ENCODE results near the gene LRRC2. TPM values are rescaled to one million over a fixed set of nuclear protein-coding genes. Genes with fewer than 3 reads are reported as not detected.
"Not testable (repeated sequence)": the region's sequence is repeated elsewhere in the genome, so short reads cannot be mapped to it uniquely, and the experiment has no call there.

Gene LRRC2
- total RNA-seq, 8 experiments from 2014 or later: 0.05 to 3.7 (median 0.60) TPM

DNA sequence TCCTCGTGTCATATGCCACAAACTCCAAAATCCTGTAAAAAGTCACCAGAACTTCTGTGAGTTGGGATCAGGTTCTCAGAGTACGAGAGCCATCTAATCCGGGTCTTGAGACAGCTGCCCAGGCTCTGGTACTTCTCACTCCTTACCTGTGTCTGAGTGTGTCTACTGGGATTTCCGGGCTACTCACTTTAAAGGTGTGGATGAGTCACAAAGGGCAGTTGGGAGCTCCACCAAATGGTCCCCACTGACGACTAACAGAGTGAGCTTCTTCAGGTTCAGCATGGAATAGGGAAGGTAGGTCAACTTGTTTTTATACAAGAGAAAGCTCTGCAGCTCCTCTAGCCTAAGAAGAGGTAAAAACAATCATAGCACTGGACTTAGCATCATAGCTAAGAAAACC lies 38.9 kb downstream of the LRRC2 start:
- 40 to 96% (median 79%) methylated on average over 1 to 5 of the region's 5 CpGs; no CpG with 5 or more reads in 2 of the 10 experiments for WGBS, 10 experiments
- in situ Hi-C loops (cut with MboI; ENCODE audit: low pct_unique_long_range_greater_than_20kb in 2 of 9, low sequenced_read_pairs in 9 of 9, unreplicated experiment in 9 of 9): no loop called here
- Histone ChIP-seq H3K4me3 (no peak overlapping the region), H3K27ac (no peak overlapping the region), H3K4me1 (replicated peaks in 1 of 2) (no peaks in the 10 kb centered on the region)
- ATAC-seq (replicated peaks in 6 of 8): no peak

DNA sequence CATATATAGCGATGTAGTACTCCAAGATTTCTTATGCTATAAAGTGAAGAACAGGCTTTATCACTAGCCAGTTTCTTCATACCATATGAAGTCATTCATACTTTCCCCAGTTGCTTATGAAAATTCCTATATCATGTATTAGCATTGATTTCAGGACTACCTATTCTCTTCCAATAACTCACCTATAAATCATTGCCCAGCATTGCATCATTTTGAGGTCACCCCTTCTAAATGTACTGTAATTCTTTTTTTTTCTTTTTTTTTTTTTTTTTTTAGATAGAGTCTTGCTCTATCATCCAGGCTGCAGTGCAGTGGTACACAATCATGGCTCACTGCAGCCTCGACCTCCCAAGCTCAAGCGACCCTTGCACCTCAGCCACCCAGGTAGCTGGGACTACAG lies 41.3 kb downstream of the LRRC2 start:
- Histone ChIP-seq H3K4me1 (replicated peaks in 1 of 2) (no peaks in the 10 kb centered on the region), H3K27ac (no peak overlapping the region), H3K4me3 (no peak overlapping the region)
- in situ Hi-C loops (cut with MboI; ENCODE audit: low pct_unique_long_range_greater_than_20kb in 2 of 9, low sequenced_read_pairs in 9 of 9, unreplicated experiment in 9 of 9): no loop called here
- ATAC-seq (replicated peaks in 6 of 8): peak in 1 of 8 experiments; percentile 13
- WGBS, 10 experiments: 58 to 100% (median 82%) methylated on average over 1 to 3 of the region's 3 CpGs; no CpG with 5 or more reads in 1 of the 10 experiments

DNA sequence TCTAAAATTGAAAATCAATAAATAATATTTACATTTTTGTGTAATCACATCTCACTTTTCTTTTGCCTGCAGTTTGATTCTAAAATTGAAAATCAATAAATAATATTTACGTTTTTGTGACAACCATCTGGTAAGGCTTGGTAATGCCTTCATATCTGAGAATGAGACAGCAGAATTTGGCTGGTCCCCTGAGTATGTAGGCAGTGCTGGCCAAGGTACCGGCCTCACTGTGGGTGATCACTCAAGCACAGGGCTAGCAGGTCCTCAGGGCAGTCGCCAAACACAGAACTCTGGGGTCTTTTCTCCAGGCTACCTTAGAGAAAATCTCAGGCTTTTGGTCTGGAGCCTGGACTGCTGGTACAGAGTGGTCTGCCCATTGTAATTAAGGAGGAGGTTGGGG lies 42.1 kb downstream of the LRRC2 start:
- Histone ChIP-seq H3K27ac (no peak overlapping the region), H3K4me3 (no peak overlapping the region), H3K4me1 (replicated peaks in 1 of 2) (no peaks in the 10 kb centered on the region)
- in situ Hi-C loops (cut with MboI; ENCODE audit: low pct_unique_long_range_greater_than_20kb in 2 of 9, low sequenced_read_pairs in 9 of 9, unreplicated experiment in 9 of 9): no loop called here
- 0 to 80% (median 53%) methylated on average over 1 to 3 of the region's 3 CpGs; no CpG with 5 or more reads in 2 of the 10 experiments for WGBS, 10 experiments
- no peak for ATAC-seq (replicated peaks in 6 of 8)

DNA sequence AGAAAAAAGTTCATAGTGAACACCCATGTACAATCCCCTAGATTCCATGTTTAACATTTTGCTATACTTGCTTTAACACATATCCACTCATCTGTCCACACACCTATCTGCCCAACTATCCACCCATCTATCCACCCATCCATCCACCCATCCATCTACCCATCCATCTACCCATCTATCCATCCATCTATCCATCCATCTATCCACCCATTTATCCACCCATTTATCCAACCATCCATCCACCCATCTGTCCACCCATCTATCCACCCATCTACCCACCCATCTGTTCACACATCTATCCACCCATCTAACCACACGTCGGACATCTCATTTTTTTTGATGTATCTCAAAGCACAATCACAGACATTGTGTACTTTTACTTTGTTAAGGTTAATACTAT lies 42.5 kb downstream of the LRRC2 start:
- H3K27ac ChIP-seq: no peak overlapping the region
- 30 to 100% (median 88%) methylated on average over 2 of the region's 2 CpGs; no CpG with 5 or more reads in 3 of the 10 experiments for WGBS, 10 experiments

DNA sequence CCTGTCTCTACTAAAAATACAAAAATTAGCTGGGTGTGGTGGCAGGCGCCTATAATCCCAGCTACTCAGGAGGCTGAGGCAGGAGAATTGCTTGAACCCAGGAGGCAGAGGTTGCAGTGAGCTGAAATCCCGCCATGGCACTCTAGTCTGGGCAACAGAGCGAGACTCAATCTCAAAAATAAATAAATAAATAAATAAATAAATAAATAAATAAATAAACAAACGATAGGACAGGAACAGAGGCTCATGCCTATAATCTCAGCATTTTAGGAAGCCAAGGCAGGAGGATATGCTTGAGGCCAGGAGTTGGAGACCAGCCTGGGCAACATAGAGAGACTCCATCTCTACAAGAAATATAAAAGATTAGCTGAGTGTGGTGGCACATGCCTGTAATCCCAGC lies 43.9 kb downstream of the LRRC2 start:
- ATAC-seq (replicated peaks in 6 of 8); in situ Hi-C loops (cut with MboI; ENCODE audit: low pct_unique_long_range_greater_than_20kb in 2 of 9, low sequenced_read_pairs in 9 of 9, unreplicated experiment in 9 of 9); H3K4me3 ChIP-seq; H3K4me1 ChIP-seq (replicated peaks in 1 of 2); H3K27ac ChIP-seq: not testable (repeated sequence)
- WGBS, 10 experiments: 22 to 100% (median 82%) methylated on average over 1 to 3 of the region's 4 CpGs; no CpG with 5 or more reads in 2 of the 10 experiments

More for the DNA sequence above, 42.5 kb downstream of the LRRC2 start:
- ATAC-seq (replicated peaks in 6 of 8): no peak
- Histone ChIP-seq H3K4me1 (replicated peaks in 1 of 2) (no peaks in the 10 kb centered on the region), H3K4me3 (no peak overlapping the region)
- in situ Hi-C loops (cut with MboI; ENCODE audit: low pct_unique_long_range_greater_than_20kb in 2 of 9, low sequenced_read_pairs in 9 of 9, unreplicated experiment in 9 of 9): no loop called here

DNA sequence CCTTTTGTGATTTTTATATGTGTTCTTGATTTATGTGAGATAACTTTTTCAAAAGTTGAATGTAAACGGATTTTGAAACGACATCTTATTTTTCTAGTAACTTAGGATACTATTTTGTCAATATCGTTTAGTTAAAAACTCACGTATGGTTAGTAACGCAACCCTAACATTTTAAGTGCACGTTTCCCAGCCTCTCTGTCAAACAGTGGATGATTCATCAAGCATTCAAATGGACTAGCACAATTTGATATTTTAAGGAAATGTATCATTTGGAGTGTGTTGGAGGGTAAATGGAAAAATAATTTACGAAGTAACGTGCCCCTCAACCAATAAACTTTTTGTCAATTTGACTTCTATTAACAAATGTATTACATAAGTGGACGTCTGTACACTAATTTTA lies 45.0 kb downstream of the LRRC2 start:
- Histone ChIP-seq H3K27ac (no peak overlapping the region), H3K4me1 (replicated peaks in 1 of 2) (no peaks in the 10 kb centered on the region), H3K4me3 (no peak overlapping the region)
- no peak for ATAC-seq (replicated peaks in 6 of 8)
- WGBS, 10 experiments: 80 to 96% (median 86%) methylated on average over 3 to 9 of the region's 9 CpGs
- in situ Hi-C loops (cut with MboI; ENCODE audit: low pct_unique_long_range_greater_than_20kb in 2 of 9, low sequenced_read_pairs in 9 of 9, unreplicated experiment in 9 of 9): no loop called here

DNA sequence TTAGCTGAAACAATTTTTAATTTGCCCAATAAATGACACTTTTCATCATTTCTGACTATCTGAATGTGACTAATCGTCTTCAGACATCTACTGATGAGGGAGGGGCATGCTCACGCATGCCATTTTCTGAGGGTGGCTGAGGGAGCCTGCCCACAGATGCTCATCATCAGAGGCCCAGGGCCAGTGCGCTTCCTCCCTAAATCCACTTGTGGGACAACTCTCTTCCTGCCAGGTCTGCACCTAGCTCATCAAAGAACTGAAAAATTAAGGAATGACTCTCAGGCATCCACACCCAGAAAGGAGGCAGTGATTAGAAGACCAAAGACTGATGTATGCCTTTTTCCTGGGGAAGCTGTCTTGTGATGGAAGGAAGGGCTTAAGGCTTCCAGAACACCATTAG lies 45.6 kb downstream of the LRRC2 start:
- Histone ChIP-seq H3K27ac (no peak overlapping the region), H3K4me3 (no peak overlapping the region), H3K4me1 (replicated peaks in 1 of 2) (no peaks in the 10 kb centered on the region)
- WGBS, 10 experiments: 52 to 95% (median 75%) methylated on average over 1 to 3 of the region's 3 CpGs; no CpG with 5 or more reads in 1 of the 10 experiments
- in situ Hi-C loops (cut with MboI; ENCODE audit: low pct_unique_long_range_greater_than_20kb in 2 of 9, low sequenced_read_pairs in 9 of 9, unreplicated experiment in 9 of 9): no loop called here
- ATAC-seq (replicated peaks in 6 of 8): no peak

DNA sequence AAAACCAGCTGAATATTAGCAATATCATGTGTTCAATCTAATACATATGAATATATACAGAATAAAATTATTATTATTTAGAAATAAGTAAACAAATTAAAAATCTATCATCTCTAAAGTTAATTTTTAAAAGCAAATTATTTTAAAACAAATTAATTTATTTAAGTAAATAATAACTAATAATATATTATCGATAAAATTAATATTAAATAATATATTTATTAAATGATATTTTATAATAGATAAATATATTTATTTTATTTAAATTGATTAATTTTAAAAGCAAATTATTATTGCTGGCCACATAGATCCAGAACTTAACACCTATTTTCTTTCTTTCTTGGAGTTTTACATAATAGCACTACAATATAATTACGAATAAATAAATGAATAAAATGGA lies 46.1 kb downstream of the LRRC2 start:
- no peaks in the 10 kb centered on the region for H3K4me1 ChIP-seq (replicated peaks in 1 of 2)
- in situ Hi-C loops (cut with MboI; ENCODE audit: low pct_unique_long_range_greater_than_20kb in 2 of 9, low sequenced_read_pairs in 9 of 9, unreplicated experiment in 9 of 9): no loop called here
- no peak overlapping the region for H3K4me3 ChIP-seq
- ATAC-seq (replicated peaks in 6 of 8): no peak
- WGBS, 10 experiments: 92 to 100% (median 98%) methylated on average over 1 to 2 of the region's 2 CpGs
- H3K27ac ChIP-seq: no peak overlapping the region

DNA sequence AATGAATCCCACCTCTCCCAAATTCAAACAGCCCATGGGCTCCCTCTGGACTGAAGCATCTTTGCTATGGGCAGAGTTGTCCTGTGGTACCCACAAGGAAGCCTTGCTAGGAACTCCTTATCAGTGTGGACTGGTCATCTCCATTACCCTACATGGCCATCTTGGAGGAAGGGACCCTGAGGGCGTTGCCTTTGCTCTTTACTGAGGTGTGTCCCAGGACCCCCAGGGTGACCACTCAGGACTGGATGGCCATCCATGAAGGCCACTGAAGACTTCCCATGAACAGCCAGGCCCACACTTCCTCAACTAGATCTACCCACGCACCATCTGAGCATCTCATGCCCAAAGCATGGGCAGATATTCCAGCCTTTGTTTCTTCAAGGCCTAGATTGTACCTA lies 48.3 kb downstream of the LRRC2 start:
- in situ Hi-C loops (cut with MboI; ENCODE audit: low pct_unique_long_range_greater_than_20kb in 2 of 9, low sequenced_read_pairs in 9 of 9, unreplicated experiment in 9 of 9): no loop called here
- no peak overlapping the region for H3K4me3 ChIP-seq
- 80 to 100% methylated on average over 1 to 2 of the region's 2 CpGs; no CpG with 5 or more reads in 8 of the 10 experiments for WGBS, 10 experiments
- no peak for ATAC-seq (replicated peaks in 6 of 8)
- H3K4me1 ChIP-seq (replicated peaks in 1 of 2): no peaks in the 10 kb centered on the region
- no peak overlapping the region for H3K27ac ChIP-seq

DNA sequence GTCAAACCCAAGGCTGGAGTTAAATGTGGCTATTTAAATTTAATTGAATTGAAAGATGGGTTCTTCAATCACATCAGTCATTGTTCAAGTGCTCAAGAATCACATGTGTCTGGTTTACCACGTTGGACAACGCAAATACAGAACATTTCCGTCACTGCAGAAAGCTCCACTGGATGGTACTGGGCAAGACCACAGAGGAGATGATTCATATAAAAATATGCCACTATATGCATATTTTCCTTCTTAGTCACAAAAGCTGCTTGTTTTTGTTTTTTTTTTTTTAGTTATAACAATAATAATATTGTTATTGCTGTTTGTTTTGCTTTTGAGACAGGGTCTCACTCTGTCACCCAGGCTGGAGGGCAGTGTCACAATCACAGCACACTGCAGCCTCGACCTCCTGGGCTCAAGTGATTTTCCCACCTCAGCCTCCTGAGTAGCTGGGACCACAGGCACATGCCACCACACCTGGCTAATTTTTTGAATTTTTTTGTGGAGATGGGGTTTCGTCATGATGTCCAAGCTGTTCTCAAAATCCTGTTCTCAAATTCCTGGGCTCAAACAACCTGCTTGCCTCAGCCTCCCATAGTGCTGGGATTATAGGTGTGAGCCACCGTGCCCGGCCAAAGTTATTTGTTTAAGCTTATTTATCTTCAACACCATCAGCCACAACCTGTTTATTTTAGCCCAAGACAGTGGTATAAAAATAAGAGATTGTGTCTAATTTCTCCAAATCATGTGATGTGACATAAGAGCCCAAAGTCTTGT lies 48.9 kb downstream of the LRRC2 start:
- in situ Hi-C loops (cut with MboI; ENCODE audit: low pct_unique_long_range_greater_than_20kb in 2 of 9, low sequenced_read_pairs in 9 of 9, unreplicated experiment in 9 of 9): no loop called here
- H3K4me3 ChIP-seq: no peak overlapping the region
- no peaks in the 10 kb centered on the region for H3K4me1 ChIP-seq (replicated peaks in 1 of 2)
- H3K27ac ChIP-seq: no peak overlapping the region
- peak in 2 of 8 experiments; percentile 31 to 61 for ATAC-seq (replicated peaks in 6 of 8)
- 27 to 100% (median 85%) methylated on average over 2 to 7 of the region's 7 CpGs for WGBS, 10 experiments

DNA sequence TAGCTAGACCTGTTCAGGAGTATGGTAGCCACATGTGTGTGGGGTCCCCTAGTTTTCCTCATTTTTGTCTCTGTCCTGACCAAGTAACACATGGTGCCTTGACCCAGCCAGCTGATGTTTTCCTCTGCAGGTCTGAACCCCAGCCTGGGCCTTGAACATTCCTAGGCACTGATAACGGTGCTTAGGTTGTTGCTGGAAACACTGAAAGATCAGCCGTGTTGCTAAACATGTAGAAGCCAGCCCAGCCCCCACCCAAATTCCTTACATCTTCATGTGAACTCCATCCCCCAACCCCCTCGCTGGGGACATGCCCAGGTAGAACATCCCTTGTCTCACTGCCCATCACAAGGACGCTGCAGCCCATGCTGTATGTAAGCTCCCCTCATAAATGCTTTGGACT lies 49.6 kb downstream of the LRRC2 start:
- 80 to 100% (median 85%) methylated on average over 1 to 2 of the region's 4 CpGs; no CpG with 5 or more reads in 6 of the 10 experiments for WGBS, 10 experiments
- in situ Hi-C loops (cut with MboI; ENCODE audit: low pct_unique_long_range_greater_than_20kb in 2 of 9, low sequenced_read_pairs in 9 of 9, unreplicated experiment in 9 of 9): no loop called here
- ATAC-seq (replicated peaks in 6 of 8): no peak

DNA sequence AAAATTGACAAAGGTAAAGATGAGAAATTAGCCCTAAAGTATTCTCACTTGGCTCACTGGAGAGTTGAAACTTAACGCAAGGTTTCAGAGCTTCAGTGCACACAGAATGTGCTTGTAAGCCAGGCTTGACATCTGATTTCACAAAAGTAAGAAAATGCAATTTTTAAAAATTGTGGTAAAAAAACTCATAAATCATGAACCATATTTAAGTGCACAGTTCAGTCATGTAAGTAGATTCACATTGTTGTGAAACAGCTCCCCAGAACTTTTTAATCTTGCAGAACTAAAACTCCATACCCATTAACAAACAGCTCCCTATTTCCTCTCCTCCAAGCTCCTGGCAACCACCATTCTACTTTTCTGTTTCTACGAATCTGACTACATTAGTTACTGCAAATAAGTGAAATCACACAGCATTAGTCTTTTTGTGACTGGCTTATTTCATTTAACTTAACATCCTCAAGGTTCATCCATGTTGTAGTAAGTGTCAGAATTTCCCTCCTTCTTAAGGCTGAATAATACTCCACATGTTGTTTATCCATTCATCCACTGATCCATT lies 53.8 kb downstream of the LRRC2 start:
- peak in 1 of 8 experiments; percentile 57 for ATAC-seq (replicated peaks in 6 of 8)
- in situ Hi-C loops (cut with MboI; ENCODE audit: low pct_unique_long_range_greater_than_20kb in 2 of 9, low sequenced_read_pairs in 9 of 9, unreplicated experiment in 9 of 9): no loop called here
- H3K4me1 ChIP-seq (replicated peaks in 1 of 2): no peaks in the 10 kb centered on the region
- no peak overlapping the region for H3K27ac ChIP-seq
- no peak overlapping the region for H3K4me3 ChIP-seq
- WGBS, 10 experiments: 75 to 100% (median 82%) methylated on average over 1 to 2 of the region's 2 CpGs; no CpG with 5 or more reads in 1 of the 10 experiments

More for the DNA sequence above, 49.6 kb downstream of the LRRC2 start:
- H3K27ac ChIP-seq: no peak overlapping the region
- no peaks in the 10 kb centered on the region for H3K4me1 ChIP-seq (replicated peaks in 1 of 2)
- no peak overlapping the region for H3K4me3 ChIP-seq

DNA sequence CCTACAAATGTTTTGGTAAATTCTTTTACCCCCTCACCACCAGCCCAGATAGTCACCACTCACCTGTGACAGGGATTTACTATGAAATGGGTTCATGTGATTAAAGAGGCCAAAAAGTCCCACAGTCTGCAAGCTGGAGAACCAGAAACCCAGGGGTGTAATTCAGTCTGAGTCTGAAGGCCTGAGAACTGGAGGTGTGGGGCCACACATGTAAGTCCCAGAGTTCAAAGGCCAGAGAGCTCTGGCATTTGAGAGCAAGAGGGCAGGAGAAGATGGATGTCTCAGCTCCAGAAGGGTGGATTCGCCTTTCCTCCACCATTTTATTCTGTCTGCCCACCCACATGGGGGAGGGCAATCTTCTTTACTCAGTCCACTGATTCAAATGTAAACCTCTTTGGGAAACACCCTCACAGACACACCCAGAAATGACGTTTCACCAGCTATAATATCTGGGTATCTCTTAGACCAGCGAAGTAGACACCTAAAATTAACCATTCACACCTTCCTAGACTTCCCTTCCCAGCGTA lies 56.4 kb downstream of the LRRC2 start:
- ATAC-seq (replicated peaks in 6 of 8): no peak
- H3K27ac ChIP-seq: no peak overlapping the region

More for the DNA sequence above, 56.4 kb downstream of the LRRC2 start:
- 50 to 92% (median 79%) methylated on average over 1 to 4 of the region's 4 CpGs; no CpG with 5 or more reads in 1 of the 10 experiments for WGBS, 10 experiments
- Histone ChIP-seq H3K4me1 (replicated peaks in 1 of 2) (no peaks in the 10 kb centered on the region), H3K4me3 (no peak overlapping the region)
- in situ Hi-C loops (cut with MboI; ENCODE audit: low pct_unique_long_range_greater_than_20kb in 2 of 9, low sequenced_read_pairs in 9 of 9, unreplicated experiment in 9 of 9): no loop called here
